Heart right ventricle (tissue), 16 donors: ENCODE results near the gene MVP. TPM values are rescaled to one million over a fixed set of nuclear protein-coding genes. Genes with fewer than 3 reads are reported as not detected.
A peak's percentile ranks its signal among the peaks of the same experiment; 100 is the strongest.

Experiments
- ATAC-seq, 8 donors: fragments of 200-7000 bp; cut with Tn5 transposase; one replicate each; pipeline ENCODE4 v1.9.1; 2020; ENCODE audit warnings: mild to moderate bottlenecking in 8 of 8, moderate library complexity in 8 of 8, moderate number of reproducible peaks in 1 of 8
- DNase-seq, 2 donors: peaks; one replicate each; pipeline ENCODE4 v3.0.0-alpha.2; 2020
- H3K27ac ChIP-seq, 10 donors: fragments of 200-600 bp; sonication (generic) in 2 of 10; one replicate each; pipeline versions ENCODE4 v1.5.0 to v1.8.0; 2020 to 2022; ENCODE audit warnings: mild to moderate bottlenecking in 3 of 10
- H3K27me3 ChIP-seq, 7 donors: fragments of 200-600 bp; one replicate each; pipeline ENCODE4 v1.8.0; 2021 to 2022; ENCODE audit warnings: mild to moderate bottlenecking in 2 of 7
- H3K36me3 ChIP-seq, 9 donors: fragments of 200-600 bp; sonication (generic) in 1 of 9; one replicate each; pipeline versions ENCODE4 v1.5.0 to v1.8.0; 2020 to 2022; ENCODE audit warnings: mild to moderate bottlenecking in 2 of 9
- H3K4me1 ChIP-seq, 9 donors: fragments of 200-600 bp; sonication (generic) in 1 of 9; one replicate each; pipeline versions ENCODE4 v1.5.0 to v1.8.0; 2020 to 2022; ENCODE audit warnings: mild to moderate bottlenecking in 4 of 9
- H3K4me3 ChIP-seq, 10 donors: fragments of 200-600 bp; sonication (generic) in 2 of 10; one replicate each; pipeline versions ENCODE4 v1.5.0 to v1.8.0; 2020 to 2022; ENCODE audit warnings: mild to moderate bottlenecking in 7 of 10, moderate library complexity in 2 of 10
- H3K9me3 ChIP-seq, 11 donors: fragments of 200-600 bp in 10 of 11; sonication (generic) in 2 of 11; one replicate each; pipeline versions ENCODE4 v1.5.0 to v1.8.0; 2013 to 2022; ENCODE audit warnings: mild to moderate bottlenecking in 2 of 11, control low read depth in 1 of 11, moderate library complexity in 1 of 11
- CTCF ChIP-seq, 9 donors: fragments of 200-600 bp; sonication (generic) in 2 of 9; IDR thresholded peaks; one replicate each; pipeline versions ENCODE4 v1.5.0 to v1.8.0; 2021 to 2022; ENCODE audit warnings: antibody characterized with exemption in 9 of 9, mild to moderate bottlenecking in 5 of 9, moderate library complexity in 1 of 9
- WGBS, 2 donors: extraction: QIAGEN DNeasy Blood & Tissue Kit; methylation state at CpG; one replicate each; pipeline ENCODE4 v1.1.7; 2013; ENCODE audit warnings: inconsistent platforms in 1 of 2; 5-methylcytosine and 5-hydroxymethylcytosine counted together
- intact Hi-C, 10 donors: fragments of 100-400 bp; cut with DNase I; formaldehyde crosslinking; loops; one replicate each; pipeline versions ENCODE4 v1.11.1 to v1.14.2; 2022
- polyA plus RNA-seq, 2 donors: library from polyadenylated mRNA; stranded (reverse); fragments of 200-250 nt; gene quantifications; one replicate each; pipeline ENCODE4 v1.2.3, GENCODE V29; 2013
- total RNA-seq, 10 donors: library from RNA; stranded (reverse); fragmentation: NEBNext Ultra II Directional in 3 of 10; extraction: Animal tissue kit (Norgen Biotek cat#: 25700) in 3 of 10; gene quantifications; one replicate each; pipeline versions ENCODE4 v1.2.1 to v1.2.4, GENCODE V29; 2021 to 2023
- donor health status: Arrhythmogenic right ventricular cardiomyopathy.
- donor health status: ischemic (EF 13 %, LVEDD 7.1; RV severe dilation, severe dysfunction).
- donor health status: healthy with polysubstance abuse.
- donor health status: DM: no; HTN: yes; CAD: no.
- donor health status: DM: no; HTN: no; CAD: no.
- donor health status: ischemic (EF 25% LVEDD 6.9; RV normal size, moderate dysfunction).
- donor health status: ischemic (EF 25% LVEDD 5.7; RV mildly dilated, moderate dysfunction).
- donor health status: healthy.
- donor health status: DM: yes; HTN: yes; CAD: no.
- donor health status: Ischemic cardiomyopathy.
- donor health status: ischemic (EF 35%, LVEDD 5.7; RV mildly dilated, moderate dysfunction).
- donor health status: nonischemic (EF 11% LVEDD 7.7; RV severe dilation, severe dysfunction).
- donor health status: DM: yes; HTN: yes; CAD: no.
- donor health status: PGD.
- donor health status: ischemic (EF 29% LVEDD 5.4; RV normal size, mild dysfunction).
- donor health status: nonischemic (EF 23%, LVEDD 6.1; RV moderate dilation, normal function).

MVP gene
- total and polyA plus RNA-seq, 12 donors, result 24.5 to 122 (median 42.7) TPM

GRCh38 chr16:29802416-29802935 lies 17.8 kb upstream of the MVP start:
- Histone ChIP-seq H3K36me3 (peaks cover 0 to 52% (median 12%) of the 10 kb centered on the region in 9 donors), H3K9me3 (no peaks in the 10 kb centered on the region), H3K4me3 (no peak overlapping the region), H3K27ac (no peak overlapping the region), H3K27me3 (no peaks in the 10 kb centered on the region), H3K4me1 (peaks cover 5 to 16% (median 13%) of the 10 kb centered on the region in 9 donors)
- intact Hi-C loops, result loop anchor here in 1 of 10 donors (10.0 kb wide), 1 partner anchor 172 kb away; the partner anchor contains the start of gene TAOK2
- DNase-seq (no peak), ATAC-seq (no peak)
- no peak for TF ChIP-seq CTCF (IDR thresholded peaks at IDR 0.05)
- 98% methylated on average over 8 of the region's 8 CpGs for WGBS, 2 donors

GRCh38 chr16:29804020-29804419 lies 16.2 kb upstream of the MVP start:
- WGBS, 2 donors, result 80 to 84% methylated on average over 8 of the region's 8 CpGs
- peak overlapping the region in 5 of 10 donors; percentile 65 to 99 (median 76) for H3K4me3 ChIP-seq
- intact Hi-C loops, result loop anchor here in 2 of 10 donors (2.0 to 10.0 kb wide), 2 partner anchors 13 to 171 kb away; partner anchors contain the start of genes KIF22 (in 1 of the 2) and TAOK2 (in 1 of the 2)

GRCh38 chr16:29804455-29805231 lies 15.6 kb upstream of the MVP start:
- H3K27me3 ChIP-seq, result no peaks in the 10 kb centered on the region
- intact Hi-C loops, result loop anchor here in 3 of 10 donors (1.0 to 10.0 kb wide), 3 partner anchors 14 to 170 kb away; partner anchors contain the start of genes KIF22 (in 2 of the 3) and TAOK2 (in 1 of the 3)
- ATAC-seq, result peak; percentile 3 to 59 (median 43)
- H3K9me3 ChIP-seq, result no peaks in the 10 kb centered on the region
- DNase-seq, result peak; percentile 61 to 64
- 2 to 5% methylated on average over 26 of the region's 26 CpGs for whole genome bisulfite sequencing, 2 donors
- H3K4me1 ChIP-seq, result peaks cover 18 to 38% (median 35%) of the 10 kb centered on the region in 9 donors
- peaks cover 0 to 43% (median 9%) of the 10 kb centered on the region in 9 donors for H3K36me3 ChIP-seq
- peak overlapping the region; percentile 65 to 99 (median 79) for H3K4me3 ChIP-seq
- peak overlapping the region; percentile 94 to 100 (median 97) for H3K27ac ChIP-seq
- no peak for TF ChIP-seq CTCF (IDR thresholded peaks at IDR 0.05)

More at GRCh38 chr16:29804020-29804419, 16.2 kb upstream of the MVP start:
- Histone ChIP-seq H3K36me3 (peaks cover 0 to 43% (median 12%) of the 10 kb centered on the region in 9 donors), H3K27ac (peak overlapping the region; percentile 94 to 100 (median 97)), H3K9me3 (no peaks in the 10 kb centered on the region), H3K27me3 (no peaks in the 10 kb centered on the region), H3K4me1 (peaks cover 15 to 32% (median 28%) of the 10 kb centered on the region in 9 donors)
- ATAC-seq, result no peak
- no peak for DNase-seq
- no peak for TF ChIP-seq CTCF (IDR thresholded peaks at IDR 0.05)
